GM23338 (cell line): ENCODE results near the gene CEP295NL. TPM values are rescaled to one million over a fixed set of nuclear protein-coding genes. Genes with fewer than 3 reads are reported as not detected.

Source experiments
- ATAC-seq: fragments of 200-7000 bp; cut with Tn5 transposase; 3 replicates; pipeline ENCODE4 v1.9.1; 2020
- DNase-seq: peaks from one replicate; pipeline ENCODE4 v3.0.0-alpha.2; 2015; ENCODE audit warnings: low spot score
- H2AFZ ChIP-seq: fragments of 200-600 bp; sonication (generic); 2 replicates; pipeline ENCODE4 v1.8.0; 2016; ENCODE audit warnings: antibody characterized with exemption, mild to moderate bottlenecking, moderate library complexity
- H3F3A ChIP-seq: fragments of 200-600 bp; sonication (generic); replicated peaks from 2 replicates; pipeline ENCODE4 v1.8.0; 2017; ENCODE audit warnings: antibody characterized with exemption, mixed run types, low read depth
- H3K27ac ChIP-seq: fragments of 200-600 bp; sonication (generic); 2 replicates; pipeline ENCODE4 v1.6.1; 2016; ENCODE audit warnings: low read depth
- H3K27me3 ChIP-seq: fragments of 200-600 bp; sonication (generic); 2 replicates; pipeline ENCODE4 v1.8.0; 2016; ENCODE audit warnings: mild to moderate bottlenecking, mixed run types, moderate library complexity; ENCODE audit not compliant: insufficient read depth
- H3K36me3 ChIP-seq: fragments of 200-600 bp; sonication (generic); 2 replicates; pipeline ENCODE4 v1.8.0; 2016; ENCODE audit warnings: mild to moderate bottlenecking; ENCODE audit not compliant: insufficient read depth
- H3K4me1 ChIP-seq: fragments of 200-600 bp; sonication (generic); 2 replicates; pipeline ENCODE4 v1.8.0; 2016; ENCODE audit warnings: mild to moderate bottlenecking, moderate library complexity; ENCODE audit not compliant: insufficient read depth
- H3K4me2 ChIP-seq: fragments of 200-600 bp; sonication (generic); 2 replicates; pipeline ENCODE4 v1.7.1; 2017; ENCODE audit warnings: mixed run types
- H3K4me3 ChIP-seq: fragments of 200-600 bp; sonication (generic); 2 replicates; pipeline ENCODE4 v1.6.1; 2016; ENCODE audit warnings: mixed run types
- H3K79me2 ChIP-seq: fragments of 200-600 bp; sonication (generic); replicated peaks from 2 replicates; pipeline ENCODE4 v1.8.0; 2017; ENCODE audit warnings: mild to moderate bottlenecking; ENCODE audit not compliant: insufficient read depth
- H3K9me2 ChIP-seq: fragments of 200-600 bp; sonication (generic); 2 replicates; pipeline ENCODE4 v1.8.0; 2017; ENCODE audit not compliant: insufficient read depth
- H4K20me1 ChIP-seq: fragments of 200-600 bp; sonication (generic); replicated peaks from 2 replicates; pipeline ENCODE4 v1.8.0; 2017; ENCODE audit warnings: mild to moderate bottlenecking; ENCODE audit not compliant: insufficient read depth
- H3K27ac Mint-ChIP-seq: 2 replicates; pipeline ENCODE4 v1.8.0; 2020; ENCODE audit warnings: inconsistent platforms, mild to moderate bottlenecking, moderate library complexity, mixed read lengths
- H3K27me3 Mint-ChIP-seq: 3 replicates; pipeline ENCODE4 v1.8.0; 2022; ENCODE audit warnings: low read depth, mild to moderate bottlenecking, moderate library complexity, mixed read lengths, inconsistent platforms; ENCODE audit not compliant: insufficient read depth, poor library complexity
- H3K36me3 Mint-ChIP-seq: 3 replicates; pipeline ENCODE4 v1.8.0; 2021; ENCODE audit warnings: low read depth, mild to moderate bottlenecking, inconsistent platforms, moderate library complexity, mixed read lengths
- H3K4me1 Mint-ChIP-seq: 3 replicates; pipeline ENCODE4 v1.8.0; 2020; ENCODE audit warnings: mild to moderate bottlenecking, inconsistent platforms, mixed read lengths
- H3K4me3 Mint-ChIP-seq: 3 replicates; pipeline ENCODE4 v1.8.0; 2021; ENCODE audit warnings: moderate library complexity, mild to moderate bottlenecking, inconsistent platforms, mixed read lengths
- H3K9me3 Mint-ChIP-seq: 3 replicates; pipeline ENCODE4 v1.8.0; 2020; ENCODE audit warnings: moderate library complexity, mild to moderate bottlenecking, inconsistent platforms, mixed read lengths
- EZH2 ChIP-seq: fragments of 200-600 bp; sonication (generic); IDR thresholded peaks from one replicate; pipeline ENCODE4 v1.8.0; 2017; ENCODE audit warnings: antibody characterized with exemption, mild to moderate bottlenecking, low read depth; ENCODE audit not compliant: unreplicated experiment
- STAT1 ChIP-seq: IDR thresholded peaks from one replicate; pipeline ENCODE4 v1.6.1; 2016; ENCODE audit warnings: antibody characterized with exemption; ENCODE audit not compliant: unreplicated experiment
- ZNF114 ChIP-seq: fragments of 250-450 bp; sonication (Bioruptor Pico); IDR thresholded peaks from 2 replicates; pipeline ENCODE4 v1.5.0; 2020; ENCODE audit warnings: mild to moderate bottlenecking, moderate library complexity
- ZNF462 ChIP-seq: fragments of 250-450 bp; sonication (Bioruptor Pico); IDR thresholded peaks from 2 replicates; pipeline ENCODE4 v1.5.0; 2020; ENCODE audit warnings: mild to moderate bottlenecking, moderate library complexity
- polyA plus RNA-seq: library from polyadenylated mRNA; unstranded; fragments of >200 nt; fragmentation: Nextera tagmentation; extraction: Ambion mirVana; gene quantifications from 2 replicates; pipeline ENCODE4 v1.2.1, GENCODE V29; 2016
- total RNA-seq: library from RNA; depleted of rRNA; stranded (reverse); fragments of >200 nt; shearing (Covaris generic); gene quantifications from 2 replicates; pipeline ENCODE4 v1.2.3, GENCODE V29; 2014
- TF ChIP-seq, protein P1 (sequence below): IDR thresholded peaks from one replicate; pipeline ENCODE4 v1.6.1; 2018; ENCODE audit warnings: antibody characterized with exemption; ENCODE audit not compliant: unreplicated experiment
- TF ChIP-seq, protein P2 (sequence below), 2 experiments: fragments of 200-600 bp in 1 of 2; sonication (generic) in 1 of 2; conservative IDR thresholded peaks; 2 replicates each; pipeline versions ENCODE4 v1.5.1 to v1.6.1; 2016 to 2017; ENCODE audit warnings: antibody characterized with exemption in 2 of 2, low read depth in 2 of 2, mild to moderate bottlenecking in 2 of 2, moderate library complexity in 1 of 2

Gene CEP295NL
- total and polyA plus RNA-seq, 2 experiments from 2014 or later: 0.69 TPM; not detected in 1

- TF ChIP-seq, protein P1, sequence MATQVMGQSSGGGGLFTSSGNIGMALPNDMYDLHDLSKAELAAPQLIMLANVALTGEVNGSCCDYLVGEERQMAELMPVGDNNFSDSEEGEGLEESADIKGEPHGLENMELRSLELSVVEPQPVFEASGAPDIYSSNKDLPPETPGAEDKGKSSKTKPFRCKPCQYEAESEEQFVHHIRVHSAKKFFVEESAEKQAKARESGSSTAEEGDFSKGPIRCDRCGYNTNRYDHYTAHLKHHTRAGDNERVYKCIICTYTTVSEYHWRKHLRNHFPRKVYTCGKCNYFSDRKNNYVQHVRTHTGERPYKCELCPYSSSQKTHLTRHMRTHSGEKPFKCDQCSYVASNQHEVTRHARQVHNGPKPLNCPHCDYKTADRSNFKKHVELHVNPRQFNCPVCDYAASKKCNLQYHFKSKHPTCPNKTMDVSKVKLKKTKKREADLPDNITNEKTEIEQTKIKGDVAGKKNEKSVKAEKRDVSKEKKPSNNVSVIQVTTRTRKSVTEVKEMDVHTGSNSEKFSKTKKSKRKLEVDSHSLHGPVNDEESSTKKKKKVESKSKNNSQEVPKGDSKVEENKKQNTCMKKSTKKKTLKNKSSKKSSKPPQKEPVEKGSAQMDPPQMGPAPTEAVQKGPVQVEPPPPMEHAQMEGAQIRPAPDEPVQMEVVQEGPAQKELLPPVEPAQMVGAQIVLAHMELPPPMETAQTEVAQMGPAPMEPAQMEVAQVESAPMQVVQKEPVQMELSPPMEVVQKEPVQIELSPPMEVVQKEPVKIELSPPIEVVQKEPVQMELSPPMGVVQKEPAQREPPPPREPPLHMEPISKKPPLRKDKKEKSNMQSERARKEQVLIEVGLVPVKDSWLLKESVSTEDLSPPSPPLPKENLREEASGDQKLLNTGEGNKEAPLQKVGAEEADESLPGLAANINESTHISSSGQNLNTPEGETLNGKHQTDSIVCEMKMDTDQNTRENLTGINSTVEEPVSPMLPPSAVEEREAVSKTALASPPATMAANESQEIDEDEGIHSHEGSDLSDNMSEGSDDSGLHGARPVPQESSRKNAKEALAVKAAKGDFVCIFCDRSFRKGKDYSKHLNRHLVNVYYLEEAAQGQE: no peak
Observed at GRCh38 chr17:78884148-78884825, 18.7 kb downstream of the CEP295NL start (continued).

- Mint-ChIP-seq H3K27me3 (peaks cover 10% of the 10 kb centered on the region), H3K36me3 (no peaks in the 10 kb centered on the region), H3K4me1 (peaks cover 42% of the 10 kb centered on the region), H3K27ac (peak overlapping the region; percentile 84; the same call in 1 of the 2 replicates), H3K9me3 (no peaks in the 10 kb centered on the region), H3K4me3 (peak overlapping the region; percentile 52; the same call in 2 of the 3 replicates)
- Histone ChIP-seq H3K27me3 (no peaks in the 10 kb centered on the region), H3K4me1 (peaks cover 14% of the 10 kb centered on the region), H3K36me3 (no peaks in the 10 kb centered on the region), H3K9me2 (no peaks in the 10 kb centered on the region), H3K27ac (peak overlapping the region; percentile 78; the same call in 1 of the 2 replicates), H3K4me2 (peak overlapping the region; percentile 76), H3K4me3 (peak overlapping the region; percentile 35; the same call in 1 of the 2 replicates), H3K79me2 (peaks cover 17% of the 10 kb centered on the region), H2AFZ (no peak overlapping the region), H4K20me1 (no peaks in the 10 kb centered on the region), H3F3A (0 out of 2 replicates have a peak, but pooled peaks cover 2% of the 10 kb centered on the region)
- DNase-seq (peak; percentile 77), ATAC-seq (peak; percentile 66)
- TF ChIP-seq ZNF114 (CRISPR knock-in tag) (no peak), ZNF462 (CRISPR knock-in tag) (no peak), EZH2 (no peak), STAT1 (no peak)
- TF ChIP-seq, protein P1: no peak
- TF ChIP-seq, protein P2, sequence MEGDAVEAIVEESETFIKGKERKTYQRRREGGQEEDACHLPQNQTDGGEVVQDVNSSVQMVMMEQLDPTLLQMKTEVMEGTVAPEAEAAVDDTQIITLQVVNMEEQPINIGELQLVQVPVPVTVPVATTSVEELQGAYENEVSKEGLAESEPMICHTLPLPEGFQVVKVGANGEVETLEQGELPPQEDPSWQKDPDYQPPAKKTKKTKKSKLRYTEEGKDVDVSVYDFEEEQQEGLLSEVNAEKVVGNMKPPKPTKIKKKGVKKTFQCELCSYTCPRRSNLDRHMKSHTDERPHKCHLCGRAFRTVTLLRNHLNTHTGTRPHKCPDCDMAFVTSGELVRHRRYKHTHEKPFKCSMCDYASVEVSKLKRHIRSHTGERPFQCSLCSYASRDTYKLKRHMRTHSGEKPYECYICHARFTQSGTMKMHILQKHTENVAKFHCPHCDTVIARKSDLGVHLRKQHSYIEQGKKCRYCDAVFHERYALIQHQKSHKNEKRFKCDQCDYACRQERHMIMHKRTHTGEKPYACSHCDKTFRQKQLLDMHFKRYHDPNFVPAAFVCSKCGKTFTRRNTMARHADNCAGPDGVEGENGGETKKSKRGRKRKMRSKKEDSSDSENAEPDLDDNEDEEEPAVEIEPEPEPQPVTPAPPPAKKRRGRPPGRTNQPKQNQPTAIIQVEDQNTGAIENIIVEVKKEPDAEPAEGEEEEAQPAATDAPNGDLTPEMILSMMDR (conservative IDR thresholded peaks at IDR 0.05; ENCODE audit: low read depth in 2 of 2): peak in 1 of 2 experiments; percentile 13; a peak in 1 of 4 replicates
Observed at GRCh38 chr17:78883533-78884131, 19.4 kb downstream of the CEP295NL start.
